AG04450 (cell line): Measurements from ENCODE around the gene CCSER1. TPM values are rescaled to one million over a fixed set of nuclear protein-coding genes. Genes with fewer than 3 reads are reported as not detected.

ENCODE experiments used
- CTCF ChIA-PET: fragments of 300-600, 350-600 bp; formaldehyde crosslinking; extraction: SDS; loops from one replicate; lab custom pipeline; 2022; ENCODE audit warnings: antibody characterized with exemption, inconsistent platforms; lab: Charles Lee
- POLR2A ChIA-PET: fragments of 350-600 bp; formaldehyde crosslinking; extraction: SDS; loops from one replicate; lab custom pipeline; 2021; ENCODE audit warnings: antibody characterized with exemption, inconsistent platforms; lab: Yijun Ruan, JAX
- DNase-seq: peaks from one replicate; pipeline ENCODE4 v3.0.0-alpha.2; 2011; ENCODE audit warnings: low read depth, low spot score
- H3K27ac ChIP-seq: one replicate; pipeline ENCODE4 v1.5.1; 2012; ENCODE audit warnings: low read depth, low read length, control low read depth
- H3K27me3 ChIP-seq: one replicate; pipeline ENCODE4 v1.6.0; 2012; ENCODE audit warnings: low read length; ENCODE audit not compliant: control insufficient read depth, insufficient read depth
- H3K4me3 ChIP-seq: 2 replicates; pipeline ENCODE4 v1.5.1; 2011; ENCODE audit warnings: mild to moderate bottlenecking, low read depth, low read length, control low read depth
- H3K9me3 ChIP-seq: 2 replicates; pipeline ENCODE4 v1.5.1; 2012; ENCODE audit warnings: low read length; ENCODE audit not compliant: control insufficient read depth, insufficient read depth
- polyA plus RNA-seq: library from polyadenylated mRNA; depleted of rRNA; stranded (reverse); fragments of >200 nt; gene quantifications from 2 replicates; pipeline ENCODE4 v1.2.3, GENCODE V29; 2011; rRNA removed
- small RNA-seq: library from RNA; depleted of rRNA; stranded (forward); fragments of <200 nt; gene quantifications from one replicate; pipeline ENCODE3, GENCODE V24; 2012; ENCODE audit warnings: low read depth; ENCODE audit not compliant: insufficient read length
- TF ChIP-seq, protein P1 (sequence below): IDR thresholded peaks from 2 replicates; pipeline ENCODE4 v1.5.1; 2011; ENCODE audit warnings: low read depth, low read length, control low read depth, inconsistent platforms

CCSER1 gene
- polyA plus RNA-seq, 1 experiment, result not detected

GRCh38 chr4:91636083-91636482 is 1508.9 kb downstream of the CCSER1 start:
- POLR2A ChIA-PET, result no interaction called here
- DNase-seq, result no peak
- TF ChIP-seq, protein P1, sequence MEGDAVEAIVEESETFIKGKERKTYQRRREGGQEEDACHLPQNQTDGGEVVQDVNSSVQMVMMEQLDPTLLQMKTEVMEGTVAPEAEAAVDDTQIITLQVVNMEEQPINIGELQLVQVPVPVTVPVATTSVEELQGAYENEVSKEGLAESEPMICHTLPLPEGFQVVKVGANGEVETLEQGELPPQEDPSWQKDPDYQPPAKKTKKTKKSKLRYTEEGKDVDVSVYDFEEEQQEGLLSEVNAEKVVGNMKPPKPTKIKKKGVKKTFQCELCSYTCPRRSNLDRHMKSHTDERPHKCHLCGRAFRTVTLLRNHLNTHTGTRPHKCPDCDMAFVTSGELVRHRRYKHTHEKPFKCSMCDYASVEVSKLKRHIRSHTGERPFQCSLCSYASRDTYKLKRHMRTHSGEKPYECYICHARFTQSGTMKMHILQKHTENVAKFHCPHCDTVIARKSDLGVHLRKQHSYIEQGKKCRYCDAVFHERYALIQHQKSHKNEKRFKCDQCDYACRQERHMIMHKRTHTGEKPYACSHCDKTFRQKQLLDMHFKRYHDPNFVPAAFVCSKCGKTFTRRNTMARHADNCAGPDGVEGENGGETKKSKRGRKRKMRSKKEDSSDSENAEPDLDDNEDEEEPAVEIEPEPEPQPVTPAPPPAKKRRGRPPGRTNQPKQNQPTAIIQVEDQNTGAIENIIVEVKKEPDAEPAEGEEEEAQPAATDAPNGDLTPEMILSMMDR, result no peak
- no peaks in the 10 kb centered on the region for H3K27me3 ChIP-seq
- no peak overlapping the region for H3K27ac ChIP-seq
- no peak overlapping the region for H3K4me3 ChIP-seq
- no peaks in the 10 kb centered on the region for H3K9me3 ChIP-seq
- CTCF ChIA-PET, result no interaction called here

Small RNA genes lying within 50 kb of the gene (small RNA-seq; reads per million reads assigned to genes)
- gene AC093729.1 (not detected), gene TMSB4XP8 (not detected)

Other genes with a start within 250 kb of the CCSER1 start
- gene MMRN1, start 232.5 kb upstream of the CCSER1 start, polyA plus RNA-seq, result not detected in 2 replicates